ENCODE measurements around the gene KIAA1217. TPM values are rescaled to one million over a fixed set of nuclear protein-coding genes. Genes with fewer than 3 reads are reported as not detected.

KIAA1217 gene
- total RNA-seq, 2 experiments from 2014 or later, result 0.67 to 1.3 TPM

DNA sequence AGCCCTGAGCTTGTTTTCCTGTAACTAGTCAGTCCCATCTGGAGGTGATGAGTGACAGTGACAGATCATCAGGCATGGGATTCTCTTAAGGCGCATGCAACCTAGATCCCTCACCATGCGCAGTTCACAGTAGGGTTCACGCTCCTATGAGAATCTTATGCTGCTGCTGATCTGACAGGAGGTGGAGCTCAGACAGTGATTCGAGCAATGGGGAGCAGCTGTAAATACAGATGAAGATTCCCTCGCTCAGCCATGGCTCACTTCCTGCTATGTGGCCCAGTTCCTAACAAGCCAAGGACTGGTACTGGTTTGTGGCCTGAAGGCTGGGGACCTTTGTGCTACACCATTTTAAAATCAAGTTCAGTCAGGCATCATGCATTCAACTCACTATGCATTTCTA is 221.7 kb downstream of the KIAA1217 start:
- TF ChIP-seq, protein P1, sequence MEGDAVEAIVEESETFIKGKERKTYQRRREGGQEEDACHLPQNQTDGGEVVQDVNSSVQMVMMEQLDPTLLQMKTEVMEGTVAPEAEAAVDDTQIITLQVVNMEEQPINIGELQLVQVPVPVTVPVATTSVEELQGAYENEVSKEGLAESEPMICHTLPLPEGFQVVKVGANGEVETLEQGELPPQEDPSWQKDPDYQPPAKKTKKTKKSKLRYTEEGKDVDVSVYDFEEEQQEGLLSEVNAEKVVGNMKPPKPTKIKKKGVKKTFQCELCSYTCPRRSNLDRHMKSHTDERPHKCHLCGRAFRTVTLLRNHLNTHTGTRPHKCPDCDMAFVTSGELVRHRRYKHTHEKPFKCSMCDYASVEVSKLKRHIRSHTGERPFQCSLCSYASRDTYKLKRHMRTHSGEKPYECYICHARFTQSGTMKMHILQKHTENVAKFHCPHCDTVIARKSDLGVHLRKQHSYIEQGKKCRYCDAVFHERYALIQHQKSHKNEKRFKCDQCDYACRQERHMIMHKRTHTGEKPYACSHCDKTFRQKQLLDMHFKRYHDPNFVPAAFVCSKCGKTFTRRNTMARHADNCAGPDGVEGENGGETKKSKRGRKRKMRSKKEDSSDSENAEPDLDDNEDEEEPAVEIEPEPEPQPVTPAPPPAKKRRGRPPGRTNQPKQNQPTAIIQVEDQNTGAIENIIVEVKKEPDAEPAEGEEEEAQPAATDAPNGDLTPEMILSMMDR (IDR thresholded peaks at IDR 0.05), result no peak
- Mint-ChIP-seq H3K36me3 (ENCODE audit: low read depth) (no peaks in the 10 kb centered on the region), H3K4me3 (no peak overlapping the region), H3K4me1 (ENCODE audit: low read depth) (no peaks in the 10 kb centered on the region), H3K27ac (no peak overlapping the region), H3K9me3 (no peaks in the 10 kb centered on the region), H3K27me3 (no peaks in the 10 kb centered on the region)
- ChIA-PET POLR2A (no interaction called here), CTCF (no interaction called here)
- ATAC-seq (no peak), DNase-seq (no peak)
- intact Hi-C loops (cut with micrococcal nuclease), result no loop called here

DNA sequence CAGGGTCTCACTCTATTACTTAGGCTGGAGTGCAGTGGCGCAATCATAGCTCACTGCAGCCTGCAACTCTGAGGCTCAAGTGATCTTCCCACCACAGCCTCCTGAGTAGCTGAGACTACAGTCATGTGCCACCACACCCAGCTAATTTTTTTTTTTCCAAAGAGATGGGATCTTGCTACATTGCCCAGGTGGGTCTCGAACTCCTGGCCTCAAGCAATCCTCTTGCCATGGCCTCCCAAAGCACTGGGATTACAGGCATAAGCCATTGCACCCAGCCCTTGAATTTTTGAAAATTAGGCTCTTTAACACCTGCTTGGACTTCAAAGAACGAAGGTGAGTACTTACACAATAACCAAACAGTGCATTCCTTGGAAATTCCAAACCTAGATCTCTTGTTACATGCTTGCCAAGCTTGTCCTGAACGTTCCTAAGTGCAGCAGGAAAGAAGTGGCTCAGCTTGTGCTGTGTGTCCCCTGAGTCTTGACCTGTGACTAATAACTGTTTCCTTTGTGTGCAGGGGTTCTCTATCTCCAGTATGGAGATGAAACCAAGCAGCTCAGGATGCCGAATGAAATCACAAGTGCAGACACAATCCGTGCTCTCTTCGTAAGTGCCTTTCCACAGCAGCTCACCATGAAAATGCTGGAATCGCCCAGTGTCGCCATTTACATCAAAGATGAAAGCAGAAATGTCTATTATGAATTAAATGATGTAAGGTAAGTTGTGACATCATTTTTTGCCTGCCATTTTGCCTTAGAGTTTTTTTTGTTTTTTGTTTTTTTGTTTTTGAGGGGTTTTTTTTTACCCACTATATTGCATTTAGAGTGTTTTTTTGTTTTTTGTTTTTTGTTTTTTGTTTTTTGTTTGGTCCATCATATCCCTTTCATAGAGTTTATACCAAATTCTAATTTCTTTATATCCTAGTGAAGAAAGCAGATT is 223.8 kb downstream of the KIAA1217 start:
- CTCF ChIA-PET, result no interaction called here
- ATAC-seq (no peak), DNase-seq (no peak)
- POLR2A ChIA-PET, result no interaction called here
- TF ChIP-seq, protein P1 (IDR thresholded peaks at IDR 0.05), result no peak
- Mint-ChIP-seq H3K4me1 (ENCODE audit: low read depth) (no peaks in the 10 kb centered on the region), H3K36me3 (ENCODE audit: low read depth) (no peaks in the 10 kb centered on the region), H3K27ac (no peak overlapping the region), H3K27me3 (peaks cover 1% of the 10 kb centered on the region), H3K9me3 (no peaks in the 10 kb centered on the region), H3K4me3 (no peak overlapping the region)
- intact Hi-C loops (cut with micrococcal nuclease), result no loop called here

DNA sequence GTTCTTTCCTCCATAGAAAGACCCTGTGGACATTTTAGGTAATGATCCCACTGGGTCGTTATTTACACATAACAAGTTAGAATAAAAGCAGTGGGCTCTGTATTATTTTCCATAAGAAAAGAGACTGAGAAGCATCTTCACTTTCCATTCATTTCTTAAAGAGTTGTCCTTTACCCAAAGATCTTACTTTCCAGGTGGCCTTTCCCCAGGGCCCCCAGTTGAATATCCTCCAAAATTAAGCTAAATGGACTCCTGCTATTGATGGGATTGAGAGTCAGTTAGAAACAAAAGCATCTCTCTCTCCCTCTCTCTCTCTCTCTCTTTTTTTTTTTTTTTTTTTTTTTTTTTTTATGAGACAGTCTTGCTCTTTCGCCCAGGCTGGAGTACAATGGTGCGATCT is 224.8 kb downstream of the KIAA1217 start:
- POLR2A ChIA-PET, result no interaction called here

DNA sequence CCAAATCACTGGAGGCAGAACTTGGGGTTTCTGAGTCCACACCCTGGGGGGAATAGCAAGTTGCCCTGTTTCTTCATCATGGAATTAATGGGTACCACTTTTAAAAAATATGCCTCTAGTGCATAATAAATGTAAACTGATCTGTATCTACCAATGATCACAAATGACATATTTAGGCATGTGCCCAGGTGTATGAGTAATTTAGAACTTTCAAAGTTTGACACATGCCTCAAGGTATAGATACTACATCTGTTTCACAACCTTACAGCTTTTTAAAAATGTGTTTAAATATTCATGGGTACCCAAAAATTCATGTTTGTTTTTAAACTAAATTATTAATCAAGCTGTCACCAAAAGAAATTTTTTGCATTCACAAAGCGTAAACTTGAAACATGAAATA is 226.0 kb downstream of the KIAA1217 start:
- Mint-ChIP-seq H3K36me3 (ENCODE audit: low read depth) (no peaks in the 10 kb centered on the region), H3K4me1 (ENCODE audit: low read depth) (no peaks in the 10 kb centered on the region), H3K27ac (no peak overlapping the region), H3K9me3 (no peaks in the 10 kb centered on the region), H3K4me3 (no peak overlapping the region), H3K27me3 (peaks cover 1% of the 10 kb centered on the region)
- CTCF ChIA-PET, result interaction anchor here (0.8 to 1.0 kb wide), 2 partner anchors 23 to 84 kb away, joined by 3 read pairs; no protein-coding TSS in a partner anchor
- DNase-seq (no peak), ATAC-seq (no peak)
- intact Hi-C loops (cut with micrococcal nuclease), result no loop called here
- POLR2A ChIA-PET, result no interaction called here
- TF ChIP-seq, protein P1 (IDR thresholded peaks at IDR 0.05), result no peak

More for the DNA sequence above, 224.8 kb downstream of the KIAA1217 start:
- TF ChIP-seq, protein P1 (IDR thresholded peaks at IDR 0.05), result no peak
- no peaks in the 10 kb centered on the region for H3K36me3 Mint-ChIP-seq (ENCODE audit: low read depth)
- H3K4me3 Mint-ChIP-seq, result no peak overlapping the region
- H3K27me3 Mint-ChIP-seq, result peaks cover 1% of the 10 kb centered on the region
- no peak for ATAC-seq
- DNase-seq, result no peak
- H3K27ac Mint-ChIP-seq, result no peak overlapping the region
- H3K4me1 Mint-ChIP-seq (ENCODE audit: low read depth), result no peaks in the 10 kb centered on the region
- CTCF ChIA-PET, result no interaction called here
- intact Hi-C loops (cut with micrococcal nuclease), result no loop called here
- no peaks in the 10 kb centered on the region for H3K9me3 Mint-ChIP-seq

DNA sequence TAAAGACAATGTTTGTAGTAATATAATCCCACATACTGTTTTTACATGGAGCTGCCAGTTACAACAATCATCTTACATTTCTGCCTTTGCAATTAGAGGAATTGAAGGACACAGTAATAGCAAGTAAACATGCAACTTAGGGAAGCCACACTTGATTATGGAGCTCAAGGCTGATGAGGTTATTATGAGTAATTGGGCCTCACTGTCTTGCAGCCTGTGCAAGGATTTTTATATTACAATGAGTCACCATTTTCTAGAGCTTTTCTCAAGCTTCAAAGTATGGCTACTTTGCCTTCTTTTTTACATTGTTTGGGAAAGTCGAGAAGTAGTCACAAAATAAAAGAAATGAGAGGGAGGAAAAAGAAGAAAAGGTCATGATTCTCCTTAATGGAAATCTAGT is 226.4 kb downstream of the KIAA1217 start:
- peaks cover 1% of the 10 kb centered on the region for H3K27me3 Mint-ChIP-seq
- H3K4me3 Mint-ChIP-seq, result no peak overlapping the region
- POLR2A ChIA-PET, result no interaction called here
- intact Hi-C loops (cut with micrococcal nuclease), result no loop called here
- ATAC-seq (no peak), DNase-seq (no peak)
- CTCF ChIA-PET, result interaction anchor here (0.8 to 1.0 kb wide), 2 partner anchors 24 to 83 kb away, joined by 3 read pairs; no protein-coding TSS in a partner anchor
- no peak overlapping the region for H3K27ac Mint-ChIP-seq
- TF ChIP-seq, protein P1 (IDR thresholded peaks at IDR 0.05), result no peak
- no peaks in the 10 kb centered on the region for H3K9me3 Mint-ChIP-seq
- no peaks in the 10 kb centered on the region for H3K4me1 Mint-ChIP-seq (ENCODE audit: low read depth)
- H3K36me3 Mint-ChIP-seq (ENCODE audit: low read depth), result no peaks in the 10 kb centered on the region
